ENCODE measurements around the gene ABCA4. TPM values are rescaled to one million over a fixed set of nuclear protein-coding genes. Genes with fewer than 3 reads are reported as not detected.

ABCA4 gene
- total RNA-seq, 1 experiment from 2014 or later = 0.29 TPM

GRCh38 chr1:94039871-94040569 lies 80.9 kb downstream of the ABCA4 start:
- no TSS peak for BruUV-seq (replicated peaks)
- ChIA-PET POLR2A (ENCODE audit: unreplicated experiment) (interaction anchor here (0.6 kb wide), 1 partner anchor 418 kb away, joined by 5 read pairs; no protein-coding TSS in a partner anchor), CTCF (interaction anchor here (0.6 to 2.3 kb wide), 11 partner anchors 8 to 295 kb away, joined by 3 to 22 read pairs (median 3); partner anchors contain the start of gene ARHGAP29)
- no peak for DNase-seq
- H3K4me3 ChIP-seq (ENCODE audit: low read length) = no peak overlapping the region
- no peaks in the 10 kb centered on the region for H4K20me1 ChIP-seq (ENCODE audit: low read length)
- H3F3A ChIP-seq (ENCODE audit: low read length, unreplicated experiment) = no peaks in the 10 kb centered on the region
- H2AFZ ChIP-seq (ENCODE audit: low read length) = no peak overlapping the region
- H3K36me3 ChIP-seq (ENCODE audit: low read depth, low read length) = no peaks in the 10 kb centered on the region
- no peaks in the 10 kb centered on the region for H3K79me2 ChIP-seq (ENCODE audit: low read length)
- no peak for ATAC-seq
- no peaks in the 10 kb centered on the region for H3K27me3 ChIP-seq (ENCODE audit: low read length)
- H3K4me1 ChIP-seq (ENCODE audit: insufficient read depth, low read length) = peaks cover 38% of the 10 kb centered on the region
- intact Hi-C loops (cut with micrococcal nuclease) = no loop called here
- TF ChIP-seq EZH2 (IDR thresholded peaks at IDR 0.05; ENCODE audit: low read length, unreplicated experiment) (no peak), CTCF (conservative IDR thresholded peaks at IDR 0.05; ENCODE audit: low read depth, low read length) (no peak; the same call in none of the 2 replicates), EZH2phosphoT487 (IDR thresholded peaks at IDR 0.05; ENCODE audit: borderline replicate concordance, low read length) (no peak)
- H3K27ac ChIP-seq (ENCODE audit: low read length) = no peak overlapping the region
- no peaks in the 10 kb centered on the region for H3K9me3 ChIP-seq (ENCODE audit: low read length)
- H3K9me2 ChIP-seq (replicated peaks; ENCODE audit: low read length) = no peaks in the 10 kb centered on the region
- H3K4me2 ChIP-seq (ENCODE audit: low read length) = no peak overlapping the region
- no peak overlapping the region for H3K9ac ChIP-seq (ENCODE audit: low read length)

GRCh38 chr1:94039514-94039870 lies 81.5 kb downstream of the ABCA4 start:
- ChIA-PET POLR2A (ENCODE audit: unreplicated experiment) (no interaction called here), CTCF (interaction anchor here (0.6 to 2.3 kb wide), 11 partner anchors 9 to 296 kb away, joined by 3 to 22 read pairs (median 3); partner anchors contain the start of gene ARHGAP29)
- H3K36me3 ChIP-seq (ENCODE audit: low read depth, low read length) = no peaks in the 10 kb centered on the region
- H3K4me2 ChIP-seq (ENCODE audit: low read length) = no peak overlapping the region
- no peak overlapping the region for H2AFZ ChIP-seq (ENCODE audit: low read length)
- H3K27ac ChIP-seq (ENCODE audit: low read length) = no peak overlapping the region
- no peaks in the 10 kb centered on the region for H3K79me2 ChIP-seq (ENCODE audit: low read length)
- intact Hi-C loops (cut with micrococcal nuclease) = no loop called here
- no peak overlapping the region for H3K9ac ChIP-seq (ENCODE audit: low read length)
- H3F3A ChIP-seq (ENCODE audit: low read length, unreplicated experiment) = no peaks in the 10 kb centered on the region
- TF ChIP-seq CTCF (conservative IDR thresholded peaks at IDR 0.05; ENCODE audit: low read depth, low read length) = peak; percentile 98
- no peak for TF ChIP-seq EZH2phosphoT487 (IDR thresholded peaks at IDR 0.05; ENCODE audit: borderline replicate concordance, low read length)
- no peak for TF ChIP-seq EZH2 (IDR thresholded peaks at IDR 0.05; ENCODE audit: low read length, unreplicated experiment)
- DNase-seq (peak; percentile 80), ATAC-seq (peak; percentile 56)
- H3K4me3 ChIP-seq (ENCODE audit: low read length) = no peak overlapping the region
- no TSS peak for BruUV-seq (replicated peaks)
- no peaks in the 10 kb centered on the region for H4K20me1 ChIP-seq (ENCODE audit: low read length)
- H3K9me3 ChIP-seq (ENCODE audit: low read length) = no peaks in the 10 kb centered on the region
- peaks cover 32% of the 10 kb centered on the region for H3K4me1 ChIP-seq (ENCODE audit: insufficient read depth, low read length)
- no peaks in the 10 kb centered on the region for H3K9me2 ChIP-seq (replicated peaks; ENCODE audit: low read length)
- no peaks in the 10 kb centered on the region for H3K27me3 ChIP-seq (ENCODE audit: low read length)

GRCh38 chr1:94038511-94038910 lies 82.4 kb downstream of the ABCA4 start:
- POLR2A ChIA-PET (ENCODE audit: unreplicated experiment) = no interaction called here
- CTCF ChIA-PET = no interaction called here
- H3K4me1 ChIP-seq (ENCODE audit: insufficient read depth, low read length) = peaks cover 28% of the 10 kb centered on the region
- no peak overlapping the region for H3K9ac ChIP-seq (ENCODE audit: low read length)
- no peaks in the 10 kb centered on the region for H3K36me3 ChIP-seq (ENCODE audit: low read depth, low read length)
- H3K79me2 ChIP-seq (ENCODE audit: low read length) = no peaks in the 10 kb centered on the region
- peak overlapping the region; percentile 79; the same call in 1 of the 2 replicates for H3K27ac ChIP-seq (ENCODE audit: low read length)
- no peak overlapping the region for H3K4me3 ChIP-seq (ENCODE audit: low read length)
- H3K27me3 ChIP-seq (ENCODE audit: low read length) = no peaks in the 10 kb centered on the region
- TF ChIP-seq EZH2 (IDR thresholded peaks at IDR 0.05; ENCODE audit: low read length, unreplicated experiment) (no peak), EZH2phosphoT487 (IDR thresholded peaks at IDR 0.05; ENCODE audit: borderline replicate concordance, low read length) (no peak), CTCF (conservative IDR thresholded peaks at IDR 0.05; ENCODE audit: low read depth, low read length) (no peak)
- intact Hi-C loops (cut with micrococcal nuclease) = no loop called here
- BruUV-seq (replicated peaks) = no TSS peak
- H2AFZ ChIP-seq (ENCODE audit: low read length) = no peak overlapping the region
- ATAC-seq (no peak), DNase-seq (no peak)
- H3K9me3 ChIP-seq (ENCODE audit: low read length) = no peaks in the 10 kb centered on the region
- no peaks in the 10 kb centered on the region for H3F3A ChIP-seq (ENCODE audit: low read length, unreplicated experiment)
- H3K4me2 ChIP-seq (ENCODE audit: low read length) = peak overlapping the region; percentile 71; the same call in 1 of the 2 replicates
- H4K20me1 ChIP-seq (ENCODE audit: low read length) = no peaks in the 10 kb centered on the region
- no peaks in the 10 kb centered on the region for H3K9me2 ChIP-seq (replicated peaks; ENCODE audit: low read length)
